ENCODE results near the gene EMB.
"Not testable (repeated sequence)": the region's sequence is repeated elsewhere in the genome, so short reads cannot be mapped to it uniquely, and the experiment has no call there.

Gene EMB

GRCh38 chr5:50421184-50421950, 19.7 kb downstream of the EMB start:
- not testable (repeated sequence) for DNase-seq

GRCh38 chr5:50420343-50420935, 20.6 kb downstream of the EMB start:
- no peak for DNase-seq

GRCh38 chr5:50419656-50420055, 21.4 kb downstream of the EMB start:
- DNase-seq: not testable (repeated sequence)

- not testable (repeated sequence) for DNase-seq
These were observed 24.5 kb downstream of the EMB start for GRCh38 chr5:50416637-50417036.

GRCh38 chr5:50415912-50416311, 25.2 kb downstream of the EMB start:
- no peak for DNase-seq

GRCh38 chr5:50410932-50411331, 30.2 kb downstream of the EMB start:
- not testable (repeated sequence) for DNase-seq

- no peak for DNase-seq
These were observed 34.2 kb downstream of the EMB start for GRCh38 chr5:50406877-50407276.

- DNase-seq: no peak
These were observed 39.8 kb downstream of the EMB start for GRCh38 chr5:50401336-50401735.

GRCh38 chr5:50393925-50394609, 47.0 kb downstream of the EMB start:
- not testable (repeated sequence) for DNase-seq

- DNase-seq: not testable (repeated sequence)
These were observed 48.8 kb downstream of the EMB start for GRCh38 chr5:50392289-50392688.

GRCh38 chr5:50384381-50384780, 56.7 kb downstream of the EMB start:
- DNase-seq: not testable (repeated sequence)

GRCh38 chr5:50376696-50377095, 64.4 kb downstream of the EMB start:
- not testable (repeated sequence) for DNase-seq

- not testable (repeated sequence) for DNase-seq
These were observed 71.6 kb downstream of the EMB start for GRCh38 chr5:50369287-50370033.

GRCh38 chr5:50365426-50366251, 75.4 kb downstream of the EMB start:
- peak in 1 of 2 donors; percentile 14 for DNase-seq

- not testable (repeated sequence) for DNase-seq
These were observed 76.4 kb downstream of the EMB start for GRCh38 chr5:50364535-50365309.

GRCh38 chr5:50359187-50359586, 81.9 kb downstream of the EMB start:
- no peak for DNase-seq

- no peak for DNase-seq
These were observed 88.7 kb downstream of the EMB start for GRCh38 chr5:50352382-50352781.
